HG03571 (cell line): ENCODE data around the gene FGF18.
"Not testable (repeated sequence)": the region's sequence is repeated elsewhere in the genome, so short reads cannot be mapped to it uniquely, and the experiment has no call there.

Experiments
- ATAC-seq: cut with Tn5 transposase; IDR thresholded peaks from one replicate; pipeline ENCODE4 v1.9.1; 2021; ENCODE audit not compliant: unreplicated experiment

FGF18 gene

DNA sequence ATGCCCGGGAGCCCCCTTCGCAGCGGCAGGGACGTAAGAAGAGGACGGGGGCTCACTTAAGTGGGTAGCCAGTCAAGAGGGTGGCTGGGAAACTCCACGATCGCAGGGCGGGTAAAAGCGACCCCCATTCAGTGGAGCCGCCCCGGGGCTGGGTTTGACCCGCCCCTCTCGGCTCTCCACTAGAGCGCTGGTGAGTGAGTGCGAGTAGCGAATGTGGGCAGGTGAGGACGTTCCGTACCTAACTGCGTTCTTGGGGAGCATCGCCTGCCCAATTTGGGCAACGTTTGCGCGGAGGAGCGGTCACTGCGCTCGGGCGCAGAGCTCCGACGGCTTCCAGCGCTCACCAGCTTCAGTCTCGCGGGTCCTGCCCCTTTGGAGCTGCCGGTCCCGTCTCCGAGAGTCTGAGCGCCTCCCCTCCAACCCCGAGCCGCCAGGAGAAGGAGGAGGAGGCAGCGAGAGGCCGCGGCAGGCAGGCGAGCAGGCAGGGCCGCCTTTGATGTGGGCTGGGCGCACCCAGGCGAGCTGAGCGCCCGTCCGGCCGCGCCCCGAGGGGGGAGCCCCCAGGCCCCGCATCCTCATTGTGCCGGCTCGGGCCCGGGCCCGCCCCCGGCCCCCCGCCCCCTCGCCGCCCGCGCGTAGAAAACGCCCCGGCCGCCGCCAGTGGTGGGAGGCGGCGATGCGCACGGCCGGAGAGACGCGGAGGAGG is at the start of gene FGF18:
Gene FGF18 (plus strand): TSS at position 666 of the 706 bp plus-strand sequence. CDS start 553 bp downstream, outside the sequence.
- ATAC-seq = peak; percentile 43

DNA sequence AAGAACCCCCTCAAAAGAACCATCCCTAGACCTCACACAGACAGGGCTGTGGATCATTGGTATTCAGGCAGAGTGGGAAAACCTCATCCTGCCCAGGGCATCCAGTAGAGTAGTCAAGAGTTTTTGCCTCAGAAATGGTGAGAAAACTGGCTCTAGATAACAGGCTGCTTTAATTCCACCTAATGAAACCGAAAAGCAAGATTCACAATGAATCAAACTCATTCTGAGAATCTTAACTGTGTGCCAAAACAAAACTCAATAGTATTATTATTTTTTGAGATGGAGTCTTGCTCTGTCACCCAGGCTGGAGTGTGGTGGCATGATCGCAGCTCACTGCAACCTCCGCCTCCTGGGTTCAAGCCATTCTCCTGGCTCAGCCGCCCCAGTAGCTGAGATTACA is 49.5 kb upstream of the FGF18 start:
- ATAC-seq = no peak

GRCh38 chr5:171370881-171371280 is 48.6 kb upstream of the FGF18 start:
- ATAC-seq = not testable (repeated sequence)

- no peak for ATAC-seq
Measured at GRCh38 chr5:171371326-171371725, 48.1 kb upstream of the FGF18 start.

DNA sequence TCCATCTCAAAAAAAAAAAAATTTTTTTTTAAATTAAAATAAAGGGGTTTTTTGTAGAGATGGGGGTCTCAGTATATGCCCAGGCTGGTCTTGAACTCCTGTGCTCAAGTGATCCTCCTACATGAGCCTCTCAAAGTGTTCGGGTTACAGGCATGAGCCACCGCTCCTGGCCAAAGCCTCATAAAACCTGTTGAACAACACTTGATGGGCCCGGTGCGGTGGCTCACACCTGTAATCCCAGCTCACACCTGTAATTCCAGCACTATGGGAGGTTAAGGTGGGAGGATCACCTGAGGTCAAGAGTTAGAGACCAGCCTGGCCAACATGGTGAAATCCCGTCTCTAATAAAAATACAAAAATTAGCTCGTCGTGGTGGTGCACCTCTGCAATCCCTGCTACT is 39.5 kb upstream of the FGF18 start:
- no peak for ATAC-seq

- ATAC-seq = not testable (repeated sequence)
Measured at GRCh38 chr5:171384416-171384815, 35.0 kb upstream of the FGF18 start.

DNA sequence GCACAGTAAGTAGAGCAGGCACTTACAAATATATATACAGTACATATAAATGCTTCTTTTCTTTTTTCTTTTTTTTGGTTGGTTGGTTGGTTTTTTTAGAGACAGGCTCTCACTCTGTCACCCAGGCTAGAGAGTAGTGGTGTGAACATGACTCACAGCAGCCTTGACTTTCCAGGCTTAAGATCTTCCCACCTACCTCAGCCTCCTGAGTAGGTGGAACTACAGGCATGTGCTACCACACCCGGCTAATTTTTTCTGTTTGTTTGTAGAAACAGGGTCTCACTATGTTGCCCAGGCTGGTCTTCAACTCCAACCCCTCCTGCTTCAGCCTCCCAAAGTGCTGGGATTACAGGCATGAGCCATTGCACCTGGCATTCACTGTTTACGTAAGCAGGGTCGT is 34.4 kb upstream of the FGF18 start:
- not testable (repeated sequence) for ATAC-seq

DNA sequence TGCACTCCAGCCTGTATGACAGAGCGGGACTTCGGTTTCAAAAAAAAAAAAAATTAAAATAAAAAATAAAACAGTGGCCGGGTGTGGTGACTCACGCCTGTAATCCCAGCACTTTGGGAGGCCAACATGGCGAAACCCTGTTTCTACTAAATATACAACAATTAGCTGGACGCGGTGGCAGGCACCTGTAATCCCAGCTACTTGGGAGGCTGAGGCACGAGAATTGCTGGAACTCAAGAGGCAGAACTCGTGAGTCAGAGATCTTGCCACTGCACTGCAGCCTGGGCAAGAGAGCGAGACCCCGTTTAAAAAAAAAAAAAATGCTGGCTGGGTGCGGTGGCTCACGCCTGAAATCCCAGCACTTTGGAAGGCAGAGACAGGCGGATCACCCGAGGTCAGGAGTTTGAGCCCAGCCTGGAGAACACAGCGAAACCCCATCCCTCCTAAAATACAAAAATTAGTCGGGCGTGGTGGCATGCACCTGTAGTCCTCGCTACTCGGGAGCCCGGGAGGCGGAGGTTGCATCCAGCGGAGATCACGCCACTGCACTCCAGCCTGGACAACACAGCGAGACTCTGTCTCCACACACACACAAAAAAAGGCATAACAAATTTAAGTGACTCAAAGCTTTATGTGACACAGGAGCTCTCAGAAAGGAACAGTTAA is 33.3 kb upstream of the FGF18 start:
- no peak for ATAC-seq

GRCh38 chr5:171386861-171387344 is 32.5 kb upstream of the FGF18 start:
- ATAC-seq = no peak

GRCh38 chr5:171387345-171387969 is 32.0 kb upstream of the FGF18 start, which contains the start of gene NPM1:
Gene NPM1 (plus strand): TSS chr5:171387849. CDS start chr5:171387949, 100 bp downstream.
- ATAC-seq = peak; percentile 80

DNA sequence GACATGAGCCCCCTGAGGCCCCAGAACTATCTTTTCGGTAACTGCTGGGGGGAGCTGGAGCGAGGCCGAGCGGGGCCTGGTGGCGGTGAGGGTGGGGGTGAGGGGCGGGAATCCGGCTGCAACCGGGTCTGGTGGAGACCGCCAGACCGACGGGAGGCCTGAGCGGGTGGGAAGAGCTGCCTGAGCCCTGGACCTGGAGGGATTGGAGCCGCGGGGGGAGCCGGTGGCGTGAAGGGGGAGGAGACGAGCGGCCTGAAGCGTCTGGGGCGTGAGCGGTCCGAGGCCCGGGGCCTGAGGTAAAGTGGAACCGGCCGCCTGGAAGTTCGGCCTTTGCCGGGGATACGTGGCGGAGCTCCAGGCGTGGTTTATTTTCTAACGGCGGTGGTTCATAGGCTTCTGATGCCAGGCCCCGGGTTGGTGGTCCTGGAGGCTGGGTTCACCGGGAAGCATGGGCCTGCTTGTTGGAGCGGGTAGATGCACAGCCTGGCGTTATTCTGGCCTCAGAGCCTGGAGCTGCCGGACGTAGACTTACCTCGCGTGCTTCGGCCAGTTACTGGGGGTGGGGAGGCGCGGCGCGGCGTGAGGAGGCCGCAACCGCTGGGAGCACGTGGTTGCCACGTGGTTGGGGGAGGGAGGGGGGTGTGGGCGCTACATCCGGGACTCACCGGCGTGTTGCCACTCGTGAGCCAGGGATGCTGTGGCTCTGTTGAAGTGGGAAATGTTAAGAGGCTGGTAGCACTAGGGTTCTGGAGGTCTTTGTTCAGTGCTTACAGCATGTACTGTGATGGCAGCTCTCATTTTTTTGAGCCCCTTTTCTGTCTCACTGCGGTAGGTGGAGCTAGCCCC is 31.3 kb upstream of the FGF18 start:
- peak; percentile 38 for ATAC-seq

GRCh38 chr5:171388816-171389168 is 30.7 kb upstream of the FGF18 start:
- no peak for ATAC-seq

GRCh38 chr5:171390883-171391677 is 28.4 kb upstream of the FGF18 start:
- no peak for ATAC-seq

DNA sequence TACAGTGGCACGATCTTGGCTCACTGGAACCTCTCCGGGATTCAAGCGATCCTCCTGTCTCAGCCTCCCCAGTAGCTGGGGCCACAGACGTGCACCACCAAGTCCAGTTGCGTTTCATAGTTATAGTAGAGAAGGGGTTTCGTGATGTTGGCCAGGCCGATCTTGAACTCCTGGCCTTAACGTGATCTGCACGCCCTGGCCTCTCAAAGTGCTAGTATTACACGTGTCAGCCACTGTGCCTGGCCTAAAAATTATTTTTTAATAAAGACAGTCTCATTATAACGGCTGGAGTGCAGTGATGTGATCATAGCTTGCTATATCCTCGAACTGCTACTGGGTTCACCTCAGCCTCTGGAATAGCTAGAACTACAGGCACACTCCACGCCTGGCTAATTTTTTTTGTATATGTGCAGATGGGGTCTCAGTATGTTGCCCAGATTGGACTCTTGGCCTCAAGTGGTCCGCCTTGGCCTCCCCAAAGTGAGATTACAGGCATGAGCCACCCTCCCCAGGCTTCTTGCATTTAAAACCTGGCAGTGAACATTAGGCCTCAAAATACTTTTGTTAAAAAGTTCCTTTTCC is 27.4 kb upstream of the FGF18 start:
- ATAC-seq = no peak

DNA sequence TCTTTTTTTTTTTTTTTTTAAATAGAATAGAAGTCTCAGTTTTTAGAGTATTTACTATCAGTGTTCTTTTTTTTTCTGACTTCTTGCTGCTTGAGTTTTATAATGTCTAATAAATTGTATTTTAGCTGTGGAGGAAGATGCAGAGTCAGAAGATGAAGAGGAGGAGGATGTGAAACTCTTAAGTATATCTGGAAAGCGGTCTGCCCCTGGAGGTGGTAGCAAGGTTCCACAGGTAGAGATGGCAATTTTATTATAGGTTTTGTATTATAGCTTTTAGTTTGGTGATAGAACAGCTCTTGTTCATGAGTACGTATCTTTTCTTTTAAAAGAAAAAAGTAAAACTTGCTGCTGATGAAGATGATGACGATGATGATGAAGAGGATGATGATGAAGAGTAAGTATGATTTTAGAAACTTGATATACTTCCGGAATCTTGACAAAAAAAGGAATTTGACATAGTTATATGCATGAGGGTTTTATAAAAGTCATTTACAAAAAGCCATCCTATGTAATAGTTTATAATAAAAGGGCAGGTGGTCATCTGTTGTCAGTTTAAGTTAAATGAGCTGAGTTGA is 26.8 kb upstream of the FGF18 start:
- ATAC-seq = no peak

DNA sequence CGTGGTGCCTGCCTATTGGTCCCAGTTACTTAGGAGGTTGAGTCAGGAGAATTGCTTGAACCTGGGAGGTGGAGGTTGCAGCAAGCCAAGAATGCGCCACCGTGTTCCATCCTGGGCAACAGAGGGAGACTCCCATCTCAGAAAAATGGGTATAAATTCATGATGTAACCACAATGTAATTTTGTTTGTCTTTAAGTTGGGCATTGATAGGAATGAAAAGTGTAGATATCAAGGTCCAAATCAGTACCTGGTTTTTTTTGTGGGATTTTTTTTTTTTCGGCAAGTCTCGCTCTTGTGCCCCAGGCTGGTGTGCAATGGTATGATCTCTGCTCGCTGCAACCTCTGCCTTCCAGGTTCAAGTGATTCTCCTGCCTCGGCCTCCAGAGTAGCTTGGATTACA is 24.4 kb upstream of the FGF18 start:
- ATAC-seq = no peak

DNA sequence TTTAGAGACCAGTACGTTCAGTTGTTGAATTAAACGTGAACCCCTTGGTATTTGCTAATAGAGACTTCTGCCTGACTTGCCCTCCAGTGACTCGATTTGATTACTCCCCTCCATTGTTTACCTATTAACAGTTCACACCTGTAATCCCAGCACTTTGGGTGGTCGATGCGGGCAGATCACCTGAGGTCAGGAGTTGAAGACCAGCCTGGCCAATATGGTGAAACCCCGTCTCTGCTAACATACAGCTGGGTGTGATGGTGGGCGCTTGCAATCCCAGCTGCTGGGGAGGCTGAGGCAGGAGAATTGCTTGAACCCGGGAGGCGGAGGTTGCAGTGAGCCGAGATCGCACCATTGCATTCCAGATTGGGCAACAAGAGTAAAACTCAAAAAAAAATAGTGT is 22.9 kb upstream of the FGF18 start:
- not testable (repeated sequence) for ATAC-seq

GRCh38 chr5:171397190-171397589 is 22.3 kb upstream of the FGF18 start:
- no peak for ATAC-seq

DNA sequence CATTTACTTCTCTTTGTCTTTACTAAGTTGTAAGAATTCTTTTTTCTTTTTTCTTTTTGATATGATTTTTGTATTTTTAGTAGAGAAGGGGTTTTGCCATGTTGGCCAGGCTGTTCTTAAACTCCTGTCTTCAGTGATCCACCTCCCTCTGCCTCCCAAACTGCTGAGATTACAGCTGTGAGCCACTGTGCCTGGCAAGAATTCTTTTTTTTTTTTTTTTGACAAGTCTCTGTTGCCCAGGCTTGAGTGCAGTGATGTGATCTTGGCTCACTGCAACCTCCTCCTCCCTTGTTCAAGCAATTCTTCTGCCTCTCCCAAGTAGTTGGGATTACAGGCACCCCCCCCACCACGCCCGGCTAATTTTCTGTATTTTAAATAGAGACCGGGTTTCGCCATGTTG is 21.8 kb upstream of the FGF18 start:
- ATAC-seq = no peak

- not testable (repeated sequence) for ATAC-seq
Measured at GRCh38 chr5:171398660-171399059, 20.8 kb upstream of the FGF18 start.
